ENCODE data around the gene LRRFIP1.

The LRRFIP1 gene

GRCh38 chr2:237701033-237701858, 73.9 kb downstream of the LRRFIP1 start:
- no peak overlapping the region for H3K4me3 ChIP-seq (ENCODE audit: low read depth, low read length)

DNA sequence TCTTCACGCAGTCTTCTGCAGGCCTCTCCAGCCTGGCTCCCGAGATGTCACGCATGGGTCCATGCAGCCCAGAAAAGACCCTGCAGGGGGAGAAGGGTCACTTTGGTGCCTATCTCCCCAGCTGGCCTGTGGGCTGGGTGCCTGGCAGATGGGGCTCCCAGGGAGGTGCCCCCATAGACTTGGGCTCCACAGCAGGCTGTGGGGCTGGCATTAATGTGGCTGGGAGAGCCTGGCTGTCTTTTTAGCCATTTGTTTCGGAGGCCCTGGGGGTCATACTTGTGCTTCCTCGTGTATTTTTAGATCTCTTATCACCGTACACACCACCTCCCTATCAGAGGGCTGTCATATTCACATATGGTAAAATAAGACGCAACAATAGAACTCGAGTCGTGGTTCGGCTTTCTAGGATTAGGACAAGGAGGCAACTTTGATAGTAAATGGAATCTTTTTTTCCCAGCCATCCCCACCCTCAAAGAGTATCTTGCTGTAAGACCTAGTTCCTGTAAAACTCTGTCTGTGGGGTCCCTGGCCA, 74.5 kb downstream of the LRRFIP1 start:
- no peak overlapping the region for H3K4me3 ChIP-seq (ENCODE audit: low read depth, low read length)

DNA sequence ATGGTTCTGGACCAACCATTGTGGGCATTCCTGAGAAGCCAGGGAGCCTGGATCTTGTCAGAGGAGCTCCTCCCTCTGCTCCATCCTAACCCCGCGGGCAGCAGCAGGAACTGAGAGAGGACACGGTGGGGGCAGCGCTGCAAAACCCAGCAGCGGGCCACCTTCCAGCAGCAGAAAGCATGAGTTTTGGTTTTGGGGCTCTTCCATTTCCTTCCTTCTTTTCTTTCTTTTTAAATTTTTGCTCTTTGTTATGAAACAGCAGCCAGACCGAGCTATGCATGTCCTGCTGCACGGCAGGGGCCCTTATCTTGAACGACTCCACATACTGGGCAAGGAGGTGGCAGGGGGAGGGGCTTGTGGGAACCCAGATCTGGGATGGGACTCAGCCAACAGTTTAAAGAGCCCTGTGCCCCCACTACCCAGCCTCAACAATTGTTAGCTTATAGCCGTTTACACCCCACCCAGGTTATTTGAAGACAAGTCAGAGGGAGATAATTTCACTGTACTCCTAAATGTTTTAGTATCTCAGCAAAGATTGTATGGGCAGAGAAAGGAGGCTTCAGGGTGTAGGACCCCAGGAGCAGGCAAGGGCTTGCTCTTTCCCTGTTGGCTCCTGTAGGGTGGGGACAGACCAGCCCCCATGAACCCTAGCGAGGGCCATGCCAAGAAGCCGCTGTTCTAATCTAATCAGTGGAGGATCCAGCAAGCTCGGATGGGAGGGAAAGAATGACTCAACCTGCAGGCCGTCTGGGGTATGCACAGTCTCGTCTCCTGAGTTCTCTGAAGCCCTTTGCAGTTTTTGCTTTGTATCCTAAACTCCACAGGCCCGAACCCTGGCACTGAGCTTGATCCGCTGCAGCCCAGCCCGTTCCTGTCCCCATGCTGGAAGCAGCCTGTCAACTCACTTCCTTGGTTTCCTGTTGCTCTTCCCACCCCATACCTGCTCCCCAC, 75.3 kb downstream of the LRRFIP1 start:
- no peak overlapping the region for H3K4me3 ChIP-seq (ENCODE audit: low read depth, low read length)

GRCh38 chr2:237704501-237705434, 77.4 kb downstream of the LRRFIP1 start:
- H3K4me3 ChIP-seq (ENCODE audit: low read depth, low read length): no peak overlapping the region

- H3K4me3 ChIP-seq (ENCODE audit: low read depth, low read length): no peak overlapping the region
Measured at GRCh38 chr2:237706257-237706656, 78.9 kb downstream of the LRRFIP1 start.

- no peak overlapping the region for H3K4me3 ChIP-seq (ENCODE audit: low read depth, low read length)
Measured at GRCh38 chr2:237708065-237708398, 80.6 kb downstream of the LRRFIP1 start.

DNA sequence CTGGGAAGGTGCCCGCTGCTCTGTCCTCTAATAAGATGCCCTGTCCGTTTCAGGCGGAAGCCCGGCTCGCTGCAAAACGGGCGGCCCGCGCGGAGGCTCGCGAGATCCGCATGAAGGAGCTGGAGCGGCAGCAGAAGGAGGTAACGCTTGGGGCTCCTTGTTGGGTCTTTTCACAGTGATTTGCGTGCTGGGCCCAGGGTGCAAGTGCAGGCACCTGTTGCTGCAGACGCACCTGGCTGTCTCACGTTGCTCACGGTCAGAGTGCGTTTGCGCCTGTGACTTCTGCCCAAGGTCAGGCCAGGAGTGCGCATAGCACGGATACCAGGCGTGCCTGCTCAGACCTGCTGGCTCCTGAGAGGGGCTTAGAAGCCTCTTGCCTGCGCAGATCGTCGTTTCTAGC, 81.1 kb downstream of the LRRFIP1 start:
- no peak overlapping the region for H3K4me3 ChIP-seq (ENCODE audit: low read depth, low read length)

GRCh38 chr2:237708961-237709360, 81.6 kb downstream of the LRRFIP1 start:
- H3K4me3 ChIP-seq (ENCODE audit: low read depth, low read length): no peak overlapping the region

DNA sequence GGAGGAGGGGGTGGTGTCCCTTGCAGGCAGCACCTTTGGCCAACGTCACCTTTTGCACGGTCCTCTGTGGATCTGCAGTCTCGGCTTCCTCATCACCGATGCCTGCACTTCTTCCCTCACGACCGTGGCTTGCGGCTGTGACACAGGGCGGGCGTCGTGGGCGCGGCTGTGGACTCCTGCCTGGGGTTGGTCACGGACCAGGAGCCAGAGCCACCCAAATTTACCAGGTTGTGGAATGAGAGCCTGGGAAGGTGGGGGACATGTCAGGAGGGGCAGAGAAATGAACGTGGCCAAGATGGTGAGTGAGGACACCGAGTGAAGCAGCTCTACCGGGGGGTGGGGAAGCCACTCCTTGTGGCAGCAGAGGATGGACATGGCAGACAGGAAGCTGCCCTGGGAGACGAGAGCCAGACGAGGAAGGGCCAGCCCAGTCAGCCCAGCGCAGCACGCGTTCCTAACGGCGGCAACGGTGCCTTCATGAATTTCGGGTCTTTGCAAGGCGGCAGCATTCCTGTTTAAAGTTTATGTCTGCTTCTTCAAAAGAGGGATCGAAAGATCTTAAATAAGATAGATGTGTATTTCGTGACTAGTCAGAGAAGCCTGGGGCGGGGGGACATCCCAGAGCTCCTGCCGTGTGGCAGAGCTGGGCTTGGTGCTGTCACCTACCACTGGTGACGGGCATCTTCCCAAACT, 84.2 kb downstream of the LRRFIP1 start:
- no peak overlapping the region for H3K4me3 ChIP-seq (ENCODE audit: low read depth, low read length)

DNA sequence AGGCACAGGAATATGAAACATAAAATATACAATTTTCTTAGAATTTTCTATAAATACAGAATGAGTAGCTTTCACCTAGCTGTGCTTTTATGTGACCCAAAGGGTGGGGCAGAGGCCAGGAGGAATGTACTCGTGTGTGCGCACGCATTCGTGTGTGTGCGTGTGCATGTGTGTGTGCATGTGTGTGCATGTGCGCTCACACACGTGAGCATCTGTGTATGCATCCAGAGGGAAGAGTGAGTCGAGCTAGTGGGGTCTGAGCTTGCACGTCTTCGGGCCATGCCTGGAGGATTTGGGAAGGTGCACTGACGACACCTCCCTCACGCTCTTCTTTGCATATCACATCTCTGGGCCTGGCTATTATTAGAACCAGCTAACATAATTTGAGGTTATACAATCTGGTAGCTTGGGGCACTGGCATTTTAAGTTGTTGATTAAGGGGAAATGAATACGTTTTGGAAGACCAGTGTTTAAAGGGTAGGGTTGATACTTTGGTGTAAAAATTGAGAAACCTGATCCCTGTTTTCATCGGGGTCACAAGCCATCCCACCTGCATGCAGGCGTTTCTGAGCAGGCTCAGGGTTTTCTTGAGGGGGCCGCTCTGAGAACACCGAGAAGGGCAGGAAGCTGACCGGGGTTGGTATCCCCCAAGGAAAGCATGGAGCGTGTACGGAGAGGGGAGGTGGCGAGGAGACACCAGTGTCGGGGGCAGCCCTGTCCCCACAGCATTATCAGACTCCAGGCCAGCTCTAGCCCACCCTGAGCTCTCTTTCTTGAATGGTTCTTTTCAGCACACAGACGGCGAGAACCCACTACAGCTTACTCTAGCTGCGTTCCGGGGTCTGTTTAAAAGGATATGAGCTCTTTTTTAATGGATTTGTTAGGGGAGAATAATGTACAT, 85.3 kb downstream of the LRRFIP1 start:
- H3K4me3 ChIP-seq (ENCODE audit: low read depth, low read length): no peak overlapping the region

- H3K4me3 ChIP-seq (ENCODE audit: low read depth, low read length): no peak overlapping the region
Measured at GRCh38 chr2:237714690-237715458, 87.5 kb downstream of the LRRFIP1 start.

GRCh38 chr2:237715459-237715947, 88.1 kb downstream of the LRRFIP1 start:
- no peak overlapping the region for H3K4me3 ChIP-seq (ENCODE audit: low read depth, low read length)

GRCh38 chr2:237716011-237716410, 88.6 kb downstream of the LRRFIP1 start:
- H3K4me3 ChIP-seq (ENCODE audit: low read depth, low read length): no peak overlapping the region

GRCh38 chr2:237717366-237718276, 90.2 kb downstream of the LRRFIP1 start:
- H3K4me3 ChIP-seq (ENCODE audit: low read depth, low read length): no peak overlapping the region

DNA sequence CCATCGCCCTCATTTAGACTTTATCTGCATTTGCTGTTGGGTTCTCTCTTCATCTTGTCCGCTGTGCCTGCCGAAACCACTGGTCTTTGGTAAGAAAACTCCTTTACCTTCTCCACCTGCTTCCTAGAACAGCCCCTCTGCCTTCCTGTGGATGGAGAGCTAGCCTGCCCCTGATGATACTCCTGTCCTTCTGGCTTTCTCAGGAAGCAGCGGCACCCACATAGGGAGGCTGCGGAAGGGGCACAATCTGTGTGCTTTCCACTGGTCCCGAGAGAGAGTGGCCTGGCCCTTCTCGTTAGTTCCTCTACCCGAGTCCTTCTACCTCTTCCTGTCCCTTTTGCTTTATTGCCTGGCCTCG, 90.9 kb downstream of the LRRFIP1 start:
- no peak overlapping the region for H3K4me3 ChIP-seq (ENCODE audit: low read depth, low read length)

- no peak overlapping the region for H3K4me3 ChIP-seq (ENCODE audit: low read depth, low read length)
Measured at GRCh38 chr2:237720444-237720843, 93.1 kb downstream of the LRRFIP1 start.

GRCh38 chr2:237720957-237721356, 93.6 kb downstream of the LRRFIP1 start:
- H3K4me3 ChIP-seq (ENCODE audit: low read depth, low read length): no peak overlapping the region

All from iPS-11a (cell line).